RWPE1 (cell line): ENCODE measurements around the gene KLRF1.

Source experiments
- CTCF ChIA-PET: fragments of 350-600 bp; sonication (Branson Sonifier 250); formaldehyde crosslinking; extraction: SDS; loops from one replicate; lab custom pipeline; 2021; lab: Yijun Ruan, JAX
- POLR2A ChIA-PET: fragments of 400-600 bp; formaldehyde crosslinking; extraction: SDS; loops from one replicate; lab custom pipeline; 2020; ENCODE audit warnings: antibody characterized with exemption; ENCODE audit not compliant: low non-redundant PET; lab: Yijun Ruan, JAX
- DNase-seq: peaks from one replicate; pipeline ENCODE4 v3.0.0; 2012; ENCODE audit warnings: low spot score
- H3K27ac ChIP-seq: fragments of 450-650 bp; 2 replicates; pipeline ENCODE4 v1.5.1; 2017
- CTCF ChIP-seq: fragments of 450-650 bp; conservative IDR thresholded peaks from 2 replicates; pipeline ENCODE4 v1.5.1; 2017; ENCODE audit warnings: low read depth, mild to moderate bottlenecking

KLRF1 gene

GRCh38 chr12:9864913-9865675, 37.8 kb downstream of the KLRF1 start:
- ChIA-PET CTCF (no interaction called here), POLR2A (interaction anchor here (0.7 kb wide), 1 partner anchor 116 kb away, joined by 6 read pairs; no protein-coding TSS in a partner anchor)
- no peak overlapping the region for H3K27ac ChIP-seq
- DNase-seq: no peak
- TF ChIP-seq CTCF: no peak

- CTCF ChIA-PET: no interaction called here
- no peak for TF ChIP-seq CTCF
- POLR2A ChIA-PET: no interaction called here
- H3K27ac ChIP-seq: no peak overlapping the region
- no peak for DNase-seq
Observed at GRCh38 chr12:9866860-9867269, 39.6 kb downstream of the KLRF1 start.

- ChIA-PET POLR2A (no interaction called here), CTCF (no interaction called here)
- no peak overlapping the region for H3K27ac ChIP-seq
- TF ChIP-seq CTCF: no peak
- no peak for DNase-seq
Observed at GRCh38 chr12:9867531-9867930, 40.2 kb downstream of the KLRF1 start.

GRCh38 chr12:9868311-9868801, 41.1 kb downstream of the KLRF1 start:
- ChIA-PET CTCF (no interaction called here), POLR2A (no interaction called here)
- TF ChIP-seq CTCF: no peak
- H3K27ac ChIP-seq: no peak overlapping the region
- DNase-seq: no peak

GRCh38 chr12:9868951-9869306, 41.6 kb downstream of the KLRF1 start:
- CTCF ChIA-PET: interaction anchor here (0.6 kb wide), 1 partner anchor 229 kb away, joined by 3 read pairs; no protein-coding TSS in a partner anchor
- no peak overlapping the region for H3K27ac ChIP-seq
- no peak for TF ChIP-seq CTCF
- POLR2A ChIA-PET: no interaction called here
- no peak for DNase-seq

- ChIA-PET CTCF (interaction anchor here (0.6 kb wide), 1 partner anchor 228 kb away, joined by 3 read pairs; no protein-coding TSS in a partner anchor), POLR2A (no interaction called here)
- TF ChIP-seq CTCF: no peak
- peak; percentile 38 for DNase-seq
- H3K27ac ChIP-seq: no peak within 1 kb of the TSS
Observed at GRCh38 chr12:9869307-9870161, 42.3 kb downstream of the KLRF1 start, which contains the start of gene CLEC2B. Gene CLEC2B (minus strand): TSS chr12:9869354.
